LNCaP clone FGC (cell line): ENCODE data around the gene ROCK1.
"Not testable (repeated sequence)": the region's sequence is repeated elsewhere in the genome, so short reads cannot be mapped to it uniquely, and the experiment has no call there.

Source experiments
- DNase-seq: peaks from one replicate; pipeline ENCODE4 v3.0.0-alpha.2; 2011; ENCODE audit warnings: low read depth
- H3K4me3 ChIP-seq: 2 replicates; pipeline ENCODE4 v1.5.1; 2011; ENCODE audit warnings: mild to moderate bottlenecking, low read depth, low read length, control low read depth
- CTCF ChIP-seq: IDR thresholded peaks from 2 replicates; pipeline ENCODE4 v1.5.1; 2012; ENCODE audit warnings: mild to moderate bottlenecking; ENCODE audit not compliant: control insufficient read depth, insufficient read depth; ENCODE audit errors: extremely low read depth

The ROCK1 gene

GRCh38 chr18:21111346-21112139 is at the start of gene ROCK1:
ROCK1 (minus strand) TSS chr18:21111813; CDS start chr18:21110910, 903 bp downstream.
- H3K4me3 ChIP-seq = peak within 1 kb of the TSS; percentile 90
- TF ChIP-seq CTCF = no peak
- DNase-seq = peak; percentile 81

- no peak for TF ChIP-seq CTCF
- no peak overlapping the region for H3K4me3 ChIP-seq
- DNase-seq = no peak
These were observed 43.8 kb upstream of the ROCK1 start for GRCh38 chr18:21155443-21155842.

GRCh38 chr18:21146016-21146415 is 34.4 kb upstream of the ROCK1 start:
- no peak for DNase-seq
- H3K4me3 ChIP-seq = no peak overlapping the region
- TF ChIP-seq CTCF = no peak

GRCh38 chr18:21145371-21145770 is 33.8 kb upstream of the ROCK1 start:
- no peak for DNase-seq
- no peak for TF ChIP-seq CTCF
- H3K4me3 ChIP-seq = no peak overlapping the region

- no peak for TF ChIP-seq CTCF
- H3K4me3 ChIP-seq = no peak overlapping the region
- no peak for DNase-seq
These were observed 30.2 kb upstream of the ROCK1 start for GRCh38 chr18:21141668-21142422.

GRCh38 chr18:21137719-21138488 is 26.3 kb upstream of the ROCK1 start:
- not testable (repeated sequence) for H3K4me3 ChIP-seq, DNase-seq

- peak; percentile 67 for TF ChIP-seq CTCF
- no peak for DNase-seq
- no peak overlapping the region for H3K4me3 ChIP-seq
These were observed 23.3 kb upstream of the ROCK1 start for GRCh38 chr18:21134895-21135294.
